ENCODE data around the gene TMBIM1.

Gene TMBIM1

GRCh38 chr2:218253232-218253625 lies 39.1 kb downstream of the TMBIM1 start:
- no peak overlapping the region for H3K4me3 ChIP-seq (ENCODE audit: low read depth, low read length)
- no peak for TF ChIP-seq CTCF (IDR thresholded peaks at IDR 0.05; ENCODE audit: insufficient read depth, low read depth, low read length, missing control alignments)
- DNase-seq (ENCODE audit: low read depth): no peak

GRCh38 chr2:218252509-218253231 lies 39.6 kb downstream of the TMBIM1 start:
- no peak overlapping the region for H3K4me3 ChIP-seq (ENCODE audit: low read depth, low read length)
- no peak for TF ChIP-seq CTCF (IDR thresholded peaks at IDR 0.05; ENCODE audit: insufficient read depth, low read depth, low read length, missing control alignments)
- no peak for DNase-seq (ENCODE audit: low read depth)

GRCh38 chr2:218249691-218250090 lies 42.6 kb downstream of the TMBIM1 start:
- no peak for TF ChIP-seq CTCF (IDR thresholded peaks at IDR 0.05; ENCODE audit: insufficient read depth, low read depth, low read length, missing control alignments)
- DNase-seq (ENCODE audit: low read depth): no peak

GRCh38 chr2:218245214-218245613 lies 47.1 kb downstream of the TMBIM1 start:
- TF ChIP-seq CTCF (IDR thresholded peaks at IDR 0.05; ENCODE audit: insufficient read depth, low read depth, low read length, missing control alignments): no peak
- no peak overlapping the region for H3K4me3 ChIP-seq (ENCODE audit: low read depth, low read length)
- DNase-seq (ENCODE audit: low read depth): no peak

More at GRCh38 chr2:218249691-218250090, 42.6 kb downstream of the TMBIM1 start:
- no peak overlapping the region for H3K4me3 ChIP-seq (ENCODE audit: low read depth, low read length)

GRCh38 chr2:218244665-218245064 lies 47.6 kb downstream of the TMBIM1 start:
- TF ChIP-seq CTCF (IDR thresholded peaks at IDR 0.05; ENCODE audit: insufficient read depth, low read depth, low read length, missing control alignments): no peak

GRCh38 chr2:218244204-218244603 lies 48.1 kb downstream of the TMBIM1 start:
- no peak for TF ChIP-seq CTCF (IDR thresholded peaks at IDR 0.05; ENCODE audit: insufficient read depth, low read depth, low read length, missing control alignments)
- no peak for DNase-seq (ENCODE audit: low read depth)
- no peak overlapping the region for H3K4me3 ChIP-seq (ENCODE audit: low read depth, low read length)

More at GRCh38 chr2:218244665-218245064, 47.6 kb downstream of the TMBIM1 start:
- H3K4me3 ChIP-seq (ENCODE audit: low read depth, low read length): no peak overlapping the region
- DNase-seq (ENCODE audit: low read depth): no peak

- no peak for DNase-seq (ENCODE audit: low read depth)
- no peak overlapping the region for H3K4me3 ChIP-seq (ENCODE audit: low read depth, low read length)
- no peak for TF ChIP-seq CTCF (IDR thresholded peaks at IDR 0.05; ENCODE audit: insufficient read depth, low read depth, low read length, missing control alignments)
Observed at GRCh38 chr2:218238887-218239286, 53.4 kb downstream of the TMBIM1 start.

Measured in GM12865 (cell line).